ENCODE data around the gene TMEM121B.

- TF ChIP-seq CTCF (IDR thresholded peaks at IDR 0.05) = no peak
- TF ChIP-seq POLR2A (IDR thresholded peaks at IDR 0.05) = no peak
Measured at GRCh38 chr22:17143826-17144225, 22.7 kb upstream of the TMEM121B start.

Data from testis (tissue), 2 donors.